MM.1S (cell line): ENCODE results near the gene SPNS2.

Source experiments
- DNase-seq: peaks from one replicate; pipeline ENCODE4 v3.0.0-alpha.2; 2015
- H2AFZ ChIP-seq: fragments of 300-600 bp; sonication (generic); 2 replicates; pipeline ENCODE4 v1.6.0; 2016; ENCODE audit warnings: antibody characterized with exemption, low read length
- H3F3A ChIP-seq: fragments of 300-600 bp; sonication (generic); 2 replicates; pipeline ENCODE4 v1.6.1; 2016; ENCODE audit warnings: mild to moderate bottlenecking, antibody characterized with exemption, low read length, moderate library complexity, mixed read lengths; ENCODE audit not compliant: insufficient read depth
- H3K27ac ChIP-seq: fragments of 300-600 bp; sonication (generic); 2 replicates; pipeline ENCODE4 v1.5.1; 2016; ENCODE audit warnings: mild to moderate bottlenecking, low read length
- H3K27me3 ChIP-seq: fragments of 300-600 bp; sonication (generic); replicated peaks from 2 replicates; pipeline ENCODE4 v1.6.0; 2016; ENCODE audit warnings: low read length; ENCODE audit not compliant: insufficient read depth
- H3K36me3 ChIP-seq: fragments of 300-600 bp; sonication (generic); replicated peaks from 2 replicates; pipeline ENCODE4 v1.6.1; 2016; ENCODE audit warnings: mild to moderate bottlenecking, low read length, mixed read lengths; ENCODE audit not compliant: insufficient read depth
- H3K4me1 ChIP-seq: fragments of 300-600 bp; sonication (generic); 2 replicates; pipeline ENCODE4 v1.6.1; 2016; ENCODE audit warnings: low read length, mixed read lengths
- H3K4me2 ChIP-seq: fragments of 300-600 bp; sonication (generic); 2 replicates; pipeline ENCODE4 v1.6.0; 2016; ENCODE audit warnings: low read depth, low read length
- H3K4me3 ChIP-seq: fragments of 300-600 bp; sonication (generic); 2 replicates; pipeline ENCODE4 v1.5.1; 2016; ENCODE audit warnings: low read length, mixed read lengths
- H3K79me2 ChIP-seq: fragments of 300-600 bp; sonication (generic); 2 replicates; pipeline ENCODE4 v1.6.1; 2016; ENCODE audit warnings: mixed run types, low read length, mixed read lengths
- H3K9ac ChIP-seq: fragments of 300-600 bp; sonication (generic); 2 replicates; pipeline ENCODE4 v1.6.1; 2016; ENCODE audit warnings: low read length, mixed read lengths
- H3K9me2 ChIP-seq: fragments of 300-600 bp; sonication (generic); replicated peaks from 2 replicates; pipeline ENCODE4 v1.6.1; 2016; ENCODE audit warnings: mild to moderate bottlenecking, low read length, mixed read lengths; ENCODE audit not compliant: insufficient read depth
- H3K9me3 ChIP-seq: fragments of 300-600 bp; sonication (generic); replicated peaks from 2 replicates; pipeline ENCODE4 v1.6.1; 2016; ENCODE audit warnings: mild to moderate bottlenecking, low read length, mixed read lengths; ENCODE audit not compliant: insufficient read depth
- H4K20me1 ChIP-seq: fragments of 300-600 bp; sonication (generic); 2 replicates; pipeline ENCODE4 v1.6.1; 2016; ENCODE audit warnings: mild to moderate bottlenecking, low read length, moderate library complexity, mixed read lengths; ENCODE audit not compliant: insufficient read depth
- EZH2 ChIP-seq: fragments of 300-600 bp; sonication (generic); optimal IDR thresholded peaks from 2 replicates; pipeline ENCODE3; 2017; ENCODE audit warnings: low read depth, mild to moderate bottlenecking, antibody characterized with exemption, low read length, mixed read lengths
- EZH2phosphoT487 ChIP-seq: fragments of 300-600 bp; sonication (generic); IDR thresholded peaks from 2 replicates; pipeline ENCODE4 v1.6.1; 2018; ENCODE audit warnings: antibody characterized with exemption, low read length
- TF ChIP-seq, protein P1 (sequence below): fragments of 300-600 bp; sonication (generic); IDR thresholded peaks from 2 replicates; pipeline ENCODE4 v1.5.1; 2016; ENCODE audit warnings: antibody characterized with exemption, low read length, mixed read lengths

Gene SPNS2

DNA sequence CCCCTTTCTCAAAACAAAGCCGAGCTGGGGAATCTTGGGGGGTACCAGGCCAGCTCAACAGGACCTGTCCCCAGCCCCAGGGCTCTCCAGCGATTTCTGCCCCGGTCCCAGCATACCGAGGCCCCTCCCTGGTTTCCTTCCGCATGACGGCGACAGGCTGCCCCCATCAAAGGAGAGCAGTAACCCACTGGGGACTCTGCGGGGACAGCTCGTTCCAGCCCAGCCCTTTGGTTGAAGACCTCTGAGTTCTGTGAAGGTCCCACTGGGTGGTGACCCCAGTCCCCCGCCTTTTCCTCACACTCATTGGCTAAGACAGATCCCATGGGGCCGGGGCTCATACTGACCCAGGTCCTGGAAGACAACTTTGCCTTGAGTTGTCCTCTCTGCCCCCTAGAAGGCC lies 89.7 kb downstream of the SPNS2 start:
- no peaks in the 10 kb centered on the region for H3K9me3 ChIP-seq
- TF ChIP-seq EZH2 (no peak), EZH2phosphoT487 (no peak)
- TF ChIP-seq, protein P1, sequence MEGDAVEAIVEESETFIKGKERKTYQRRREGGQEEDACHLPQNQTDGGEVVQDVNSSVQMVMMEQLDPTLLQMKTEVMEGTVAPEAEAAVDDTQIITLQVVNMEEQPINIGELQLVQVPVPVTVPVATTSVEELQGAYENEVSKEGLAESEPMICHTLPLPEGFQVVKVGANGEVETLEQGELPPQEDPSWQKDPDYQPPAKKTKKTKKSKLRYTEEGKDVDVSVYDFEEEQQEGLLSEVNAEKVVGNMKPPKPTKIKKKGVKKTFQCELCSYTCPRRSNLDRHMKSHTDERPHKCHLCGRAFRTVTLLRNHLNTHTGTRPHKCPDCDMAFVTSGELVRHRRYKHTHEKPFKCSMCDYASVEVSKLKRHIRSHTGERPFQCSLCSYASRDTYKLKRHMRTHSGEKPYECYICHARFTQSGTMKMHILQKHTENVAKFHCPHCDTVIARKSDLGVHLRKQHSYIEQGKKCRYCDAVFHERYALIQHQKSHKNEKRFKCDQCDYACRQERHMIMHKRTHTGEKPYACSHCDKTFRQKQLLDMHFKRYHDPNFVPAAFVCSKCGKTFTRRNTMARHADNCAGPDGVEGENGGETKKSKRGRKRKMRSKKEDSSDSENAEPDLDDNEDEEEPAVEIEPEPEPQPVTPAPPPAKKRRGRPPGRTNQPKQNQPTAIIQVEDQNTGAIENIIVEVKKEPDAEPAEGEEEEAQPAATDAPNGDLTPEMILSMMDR, result no peak
- H2AFZ ChIP-seq, result no peak overlapping the region
- no peak overlapping the region for H3K27ac ChIP-seq
- no peaks in the 10 kb centered on the region for H3K9me2 ChIP-seq
- no peaks in the 10 kb centered on the region for H3K79me2 ChIP-seq
- no peak overlapping the region for H3K4me2 ChIP-seq
- H3K4me3 ChIP-seq, result no peak overlapping the region
- H3K9ac ChIP-seq, result no peak overlapping the region
- no peaks in the 10 kb centered on the region for H3K36me3 ChIP-seq
- H3K4me1 ChIP-seq, result no peaks in the 10 kb centered on the region
- H4K20me1 ChIP-seq, result no peaks in the 10 kb centered on the region
- H3K27me3 ChIP-seq, result peaks cover 91% of the 10 kb centered on the region
- DNase-seq, result no peak
- no peaks in the 10 kb centered on the region for H3F3A ChIP-seq
